Measurements from ENCODE around the gene TBC1D2.

DNA sequence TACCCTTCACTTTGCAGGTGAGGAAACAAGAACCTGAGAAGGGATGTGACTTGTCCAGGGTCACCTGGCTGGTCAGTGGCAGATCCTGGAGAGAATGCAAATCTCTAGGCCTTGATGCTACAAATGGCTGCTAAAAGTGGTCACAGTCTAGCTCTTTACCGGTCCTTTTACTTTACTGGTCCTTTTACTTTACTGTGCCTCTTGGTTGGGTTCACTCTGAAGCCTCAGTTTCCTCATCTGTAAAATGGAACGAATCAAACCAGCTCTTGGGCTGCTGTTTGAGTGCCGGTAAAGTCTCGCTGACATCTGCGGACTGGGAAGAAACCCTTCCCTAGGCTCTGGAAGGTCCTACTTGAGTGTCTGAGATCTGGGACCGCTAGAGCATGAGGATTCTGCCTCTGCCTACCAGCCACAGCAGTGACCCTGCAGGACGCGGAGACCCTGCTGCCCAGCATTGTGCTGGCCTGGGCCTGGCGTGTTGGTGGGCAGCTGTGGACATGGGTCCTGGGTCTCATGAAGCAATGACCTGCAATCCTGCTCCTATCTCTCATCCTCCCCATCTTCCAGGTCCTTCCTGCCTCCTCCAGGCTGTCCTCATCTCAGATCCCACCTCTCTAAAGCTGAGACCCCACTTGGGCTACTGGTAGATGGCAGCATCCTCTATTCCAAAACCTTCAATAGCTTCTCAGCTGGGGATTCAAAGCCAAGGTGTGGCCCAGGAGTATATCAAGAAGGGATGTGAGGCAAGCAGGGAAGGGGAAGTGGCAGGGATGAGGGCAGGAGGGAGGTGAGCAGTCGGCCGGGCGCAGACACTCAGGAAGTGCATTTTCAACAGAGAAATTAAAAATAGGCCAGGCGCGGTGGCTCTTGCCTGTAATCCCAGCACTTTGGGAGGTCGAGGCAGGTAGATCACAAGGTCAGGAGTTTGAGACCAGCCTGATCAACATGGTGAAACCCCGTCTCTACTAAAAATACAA, 76.3 kb downstream of the TBC1D2 start:
- TF ChIP-seq, protein P1, sequence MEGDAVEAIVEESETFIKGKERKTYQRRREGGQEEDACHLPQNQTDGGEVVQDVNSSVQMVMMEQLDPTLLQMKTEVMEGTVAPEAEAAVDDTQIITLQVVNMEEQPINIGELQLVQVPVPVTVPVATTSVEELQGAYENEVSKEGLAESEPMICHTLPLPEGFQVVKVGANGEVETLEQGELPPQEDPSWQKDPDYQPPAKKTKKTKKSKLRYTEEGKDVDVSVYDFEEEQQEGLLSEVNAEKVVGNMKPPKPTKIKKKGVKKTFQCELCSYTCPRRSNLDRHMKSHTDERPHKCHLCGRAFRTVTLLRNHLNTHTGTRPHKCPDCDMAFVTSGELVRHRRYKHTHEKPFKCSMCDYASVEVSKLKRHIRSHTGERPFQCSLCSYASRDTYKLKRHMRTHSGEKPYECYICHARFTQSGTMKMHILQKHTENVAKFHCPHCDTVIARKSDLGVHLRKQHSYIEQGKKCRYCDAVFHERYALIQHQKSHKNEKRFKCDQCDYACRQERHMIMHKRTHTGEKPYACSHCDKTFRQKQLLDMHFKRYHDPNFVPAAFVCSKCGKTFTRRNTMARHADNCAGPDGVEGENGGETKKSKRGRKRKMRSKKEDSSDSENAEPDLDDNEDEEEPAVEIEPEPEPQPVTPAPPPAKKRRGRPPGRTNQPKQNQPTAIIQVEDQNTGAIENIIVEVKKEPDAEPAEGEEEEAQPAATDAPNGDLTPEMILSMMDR (IDR thresholded peaks at IDR 0.05): no peak
- no peak for TF ChIP-seq EP300 (IDR thresholded peaks at IDR 0.05)
